NCI-H1930 (cell line): ENCODE results near the gene NHLH1.

Source experiments
- DNase-seq, 2 experiments: peaks; one replicate each; lab custom pipeline; 2025; lab: John Stamatoyannopoulos, UW

NHLH1 gene

GRCh38 chr1:160359559-160360226, 7.2 kb upstream of the NHLH1 start:
- no peak for DNase-seq

DNA sequence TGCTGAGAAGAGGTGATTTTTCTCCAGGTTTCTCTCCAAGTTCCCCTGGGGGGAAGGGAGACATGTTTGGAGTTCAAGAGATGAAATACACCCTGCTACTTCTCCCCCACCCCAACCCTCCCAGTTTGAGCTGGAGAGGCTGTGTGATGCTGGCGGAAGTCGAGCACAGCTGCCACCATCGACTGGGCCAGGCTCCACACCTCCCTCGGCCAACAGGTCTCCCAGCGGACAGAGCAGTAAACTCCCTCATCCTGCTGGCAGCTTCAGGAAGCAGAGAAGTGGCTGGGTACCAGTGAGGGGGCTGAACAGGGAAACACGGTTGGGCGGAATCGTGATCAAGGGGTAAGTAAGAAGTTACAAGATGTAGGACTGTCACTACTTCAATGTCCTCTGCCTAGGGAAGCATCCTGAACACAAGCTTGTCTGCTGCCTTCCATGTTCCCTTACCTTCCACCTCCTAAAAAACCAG, 6.6 kb upstream of the NHLH1 start:
- no peak for DNase-seq

GRCh38 chr1:160361199-160361598, 5.7 kb upstream of the NHLH1 start:
- no peak for DNase-seq

- DNase-seq: no peak
These were observed 5.1 kb upstream of the NHLH1 start for GRCh38 chr1:160361814-160362167.

DNA sequence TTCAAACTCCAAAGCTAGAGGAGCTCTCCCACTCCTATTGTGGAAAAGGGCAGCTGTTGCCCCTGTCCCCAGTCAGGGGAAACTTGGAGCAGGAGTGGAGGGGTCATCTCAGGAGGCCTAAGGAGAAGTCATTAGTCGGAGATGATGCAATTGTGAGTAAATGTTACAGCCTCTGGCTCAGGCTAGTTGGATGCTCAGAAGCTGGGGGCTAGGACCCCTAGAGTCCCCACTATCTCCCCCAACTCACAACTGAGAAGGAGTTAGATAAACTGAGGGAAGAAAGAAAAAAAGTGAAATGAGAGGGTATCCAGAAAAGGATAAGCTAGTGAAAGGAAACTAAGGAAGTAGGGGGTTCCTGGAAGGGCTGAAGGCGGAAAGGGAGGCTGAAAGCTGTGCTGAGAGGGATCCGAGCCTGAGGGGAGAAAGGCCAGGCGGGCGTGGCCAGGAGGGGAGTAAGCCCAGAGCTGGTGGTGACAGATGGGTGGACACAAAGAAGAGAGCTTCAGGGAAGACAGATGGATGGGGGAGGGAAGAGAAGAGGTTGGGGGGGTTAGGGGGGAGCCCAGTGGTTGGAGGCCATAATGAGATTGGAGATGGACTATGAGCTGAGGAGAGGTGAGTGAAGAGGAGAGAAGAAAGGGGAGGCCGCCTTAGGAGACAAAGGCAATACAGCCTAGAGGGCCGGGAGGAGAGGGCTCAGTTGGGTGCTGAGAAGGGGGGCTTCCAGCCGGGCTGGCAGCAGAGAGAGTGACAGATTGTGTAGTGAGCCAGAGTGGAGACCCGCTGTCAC, 4.5 kb upstream of the NHLH1 start:
- peak in 1 of 2 experiments; percentile 13 for DNase-seq

GRCh38 chr1:160363010-160363409, 3.9 kb upstream of the NHLH1 start:
- DNase-seq: no peak

- DNase-seq: no peak
These were observed 2.7 kb upstream of the NHLH1 start for GRCh38 chr1:160363951-160364735.

DNA sequence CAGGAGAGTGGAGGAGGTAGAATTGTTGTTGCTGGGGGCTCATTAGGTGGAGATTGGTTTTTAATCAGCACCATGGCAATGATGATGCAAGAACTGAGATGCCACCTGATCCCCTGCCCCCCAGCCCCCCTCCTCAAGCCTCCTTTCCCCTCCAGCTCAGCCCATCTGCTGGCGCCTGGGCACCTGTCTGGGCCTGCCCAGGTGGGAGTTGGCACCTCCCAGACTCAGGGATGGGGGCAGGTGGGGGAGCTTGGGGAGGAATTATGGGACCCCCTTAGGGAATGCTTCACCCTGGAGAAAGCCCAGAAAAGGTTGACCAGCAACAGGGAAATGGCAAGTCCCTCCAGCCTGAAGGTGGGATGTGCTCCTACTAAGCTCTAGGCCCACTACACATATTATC, 1.5 kb upstream of the NHLH1 start:
- DNase-seq: no peak

DNA sequence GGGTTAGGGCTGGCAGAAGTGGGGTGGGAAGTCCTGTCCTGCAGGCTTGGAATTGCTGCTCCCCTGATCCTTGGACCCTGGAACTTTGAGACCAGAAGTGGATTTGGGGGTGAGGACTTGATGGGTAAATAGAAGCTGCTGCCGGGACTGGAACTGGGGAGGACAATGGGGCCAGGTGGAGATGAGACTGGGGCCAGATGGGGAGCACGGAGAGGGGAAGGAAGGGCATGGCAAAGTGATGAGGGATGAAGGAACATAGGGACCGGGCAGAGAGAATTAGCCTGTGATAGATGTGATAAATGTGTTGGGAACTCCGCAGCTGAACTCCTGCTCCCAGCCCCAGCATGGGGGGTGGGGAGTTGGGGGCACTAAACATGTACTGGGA, 637 bp downstream of the NHLH1 start:
- DNase-seq: no peak

DNA sequence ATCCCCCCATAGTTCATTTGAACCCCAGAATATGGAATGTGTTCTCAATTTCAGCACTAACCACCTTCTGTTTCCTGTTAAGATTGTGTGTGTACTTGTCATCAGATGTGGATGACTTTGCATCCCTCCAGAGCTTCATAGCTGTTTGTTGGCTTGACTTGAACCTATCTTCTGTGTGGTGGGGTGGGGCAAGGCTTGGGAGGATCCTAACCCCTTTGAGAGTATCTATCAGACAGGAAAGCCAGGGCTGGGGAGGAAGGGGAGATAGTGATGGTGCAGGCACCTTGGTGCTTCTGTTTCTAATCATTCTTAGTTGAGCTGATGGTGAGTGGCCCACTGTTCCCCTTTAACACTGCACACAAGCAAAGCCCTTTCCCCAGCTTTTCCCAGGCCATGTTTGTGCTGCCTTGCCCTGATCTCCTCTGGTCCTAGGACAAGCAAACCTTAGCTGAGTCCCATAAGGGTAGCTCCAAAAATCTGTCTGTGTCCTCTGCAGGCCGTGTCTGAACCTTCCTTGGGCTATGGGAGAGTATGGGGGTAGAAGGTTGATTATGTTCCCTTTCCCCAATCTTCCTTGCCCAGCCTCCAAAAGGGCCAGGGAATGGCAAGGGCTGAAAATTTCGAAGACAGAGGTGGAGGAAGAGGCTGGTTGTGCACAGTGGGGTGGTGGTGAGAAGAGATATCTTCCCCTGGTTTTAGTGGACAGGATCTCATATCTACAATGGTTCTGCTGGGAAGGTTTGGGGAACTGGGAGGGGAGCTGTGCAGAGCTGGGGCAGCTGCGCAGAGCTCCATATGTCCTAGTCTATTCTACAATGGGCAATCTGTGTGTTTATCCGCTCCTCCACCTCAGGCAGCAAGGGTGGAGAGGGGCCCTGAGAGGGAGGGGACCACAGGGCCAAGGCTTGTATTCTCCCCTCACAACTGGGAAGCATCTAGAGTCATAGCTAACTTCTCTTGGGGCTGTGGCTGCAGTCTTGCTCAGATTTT, 1.4 kb downstream of the NHLH1 start:
- no peak for DNase-seq

GRCh38 chr1:160369087-160369486, 2.2 kb downstream of the NHLH1 start:
- DNase-seq: no peak

DNA sequence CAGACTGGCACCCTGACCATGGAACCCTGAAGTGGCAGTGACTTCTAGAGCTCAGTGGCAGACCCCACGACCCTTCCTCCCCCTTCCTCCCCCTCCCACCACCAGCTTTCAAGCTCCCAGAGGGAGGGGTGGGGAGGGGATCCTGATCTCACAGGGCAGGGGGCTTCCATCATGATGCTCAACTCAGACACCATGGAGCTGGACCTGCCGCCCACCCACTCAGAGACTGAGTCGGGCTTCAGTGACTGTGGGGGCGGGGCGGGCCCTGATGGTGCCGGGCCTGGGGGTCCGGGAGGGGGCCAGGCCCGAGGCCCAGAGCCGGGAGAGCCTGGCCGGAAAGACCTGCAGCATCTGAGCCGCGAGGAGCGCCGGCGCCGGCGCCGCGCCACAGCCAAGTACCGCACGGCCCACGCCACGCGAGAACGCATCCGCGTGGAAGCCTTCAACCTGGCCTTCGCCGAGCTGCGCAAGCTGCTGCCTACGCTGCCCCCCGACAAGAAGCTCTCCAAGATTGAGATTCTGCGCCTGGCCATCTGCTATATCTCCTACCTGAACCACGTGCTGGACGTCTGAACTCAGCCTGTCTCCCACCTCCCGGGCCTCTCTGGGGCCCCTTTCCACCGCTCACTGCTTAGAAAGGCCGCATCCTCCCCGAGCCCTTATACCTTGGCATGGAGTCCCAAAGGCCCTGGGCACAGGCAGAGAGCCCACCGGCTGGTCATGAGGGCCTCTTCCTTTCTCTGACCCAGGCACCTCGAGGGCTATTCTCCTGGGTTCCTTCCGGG, 3.9 kb downstream of the NHLH1 start:
- no peak for DNase-seq

- DNase-seq: no peak
These were observed 4.4 kb downstream of the NHLH1 start for GRCh38 chr1:160371346-160371631.

GRCh38 chr1:160371756-160372155, 4.9 kb downstream of the NHLH1 start:
- DNase-seq: no peak

DNA sequence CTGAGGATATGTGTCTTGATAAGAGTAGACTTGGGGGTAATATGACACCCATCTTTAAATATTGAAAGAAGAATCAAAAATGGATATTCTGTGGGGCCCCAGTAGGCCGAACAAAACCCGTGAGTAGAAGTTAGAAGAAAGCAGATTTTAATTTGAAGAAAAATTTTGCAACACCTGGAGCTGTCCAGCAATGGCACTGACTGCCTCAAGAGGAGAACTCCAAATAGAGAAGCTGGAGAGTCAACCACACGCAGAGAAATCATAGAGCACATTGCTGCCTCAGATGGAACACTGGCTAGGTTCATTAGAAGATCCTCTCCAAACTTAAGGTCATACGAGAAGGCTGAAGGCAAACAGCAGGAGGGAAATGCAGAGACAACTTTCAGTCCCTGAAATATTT, 6.8 kb downstream of the NHLH1 start:
- no peak for DNase-seq

GRCh38 chr1:160374306-160375110, 7.6 kb downstream of the NHLH1 start:
- DNase-seq: no peak

GRCh38 chr1:160375788-160376524, 9.1 kb downstream of the NHLH1 start:
- no peak for DNase-seq

DNA sequence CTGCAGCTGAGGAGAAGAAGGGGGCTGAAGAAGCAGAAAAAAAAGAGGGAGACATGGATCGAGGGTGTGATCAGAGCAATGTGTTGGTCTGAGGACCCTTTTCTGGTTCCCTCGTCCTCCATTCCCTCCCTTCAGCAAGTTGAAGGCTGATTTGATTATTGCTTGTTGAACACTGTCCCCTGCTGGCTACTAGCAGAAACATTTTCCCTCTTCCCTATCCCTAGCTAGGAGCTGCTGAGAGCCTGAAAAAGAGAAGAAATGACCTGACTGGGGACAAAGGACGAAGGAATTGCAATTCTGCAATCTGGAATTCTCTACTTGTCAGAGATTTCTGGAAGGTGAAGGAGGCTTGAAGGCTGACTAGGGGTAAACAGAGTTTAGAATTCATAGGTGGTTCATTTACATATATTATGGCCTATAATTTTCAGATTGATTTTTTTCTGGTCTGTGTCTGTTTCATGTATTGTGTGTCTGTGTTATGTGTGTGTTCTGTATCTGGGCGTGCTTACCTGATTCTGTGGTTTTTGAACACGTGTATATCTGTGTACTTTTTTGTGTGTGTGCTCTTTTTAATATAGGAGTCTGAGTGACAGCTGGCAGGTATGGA, 9.8 kb downstream of the NHLH1 start:
- peak; percentile 29 to 45 for DNase-seq

DNA sequence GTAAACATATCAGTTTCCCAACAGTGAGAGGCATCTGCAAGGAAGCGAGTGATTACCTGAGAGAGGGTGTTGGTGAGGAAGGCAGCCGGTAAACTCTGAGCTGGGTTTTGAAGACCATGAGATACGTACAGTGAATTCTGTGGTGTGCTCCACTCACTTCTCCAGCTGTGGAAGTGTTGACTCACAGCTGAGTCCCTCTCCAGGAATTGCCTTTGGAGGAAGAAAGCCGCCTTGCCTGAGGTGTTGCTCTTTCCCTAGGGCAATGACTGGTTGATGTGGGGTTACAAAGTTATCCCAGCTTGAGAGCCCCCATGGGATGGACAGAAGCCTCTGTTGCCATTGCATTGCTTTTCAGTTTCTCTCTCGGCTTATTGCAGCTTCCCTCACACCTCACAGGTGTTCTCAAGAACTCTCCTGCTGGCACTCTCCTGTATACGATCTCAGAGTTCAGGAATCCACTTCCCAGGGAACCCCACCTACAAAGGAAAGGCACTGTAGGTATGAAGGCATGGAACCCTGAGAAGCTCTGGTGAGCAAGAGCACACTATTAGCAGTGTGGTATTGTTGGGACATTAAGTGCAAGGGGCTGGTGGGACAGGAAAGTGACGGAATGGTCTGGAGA, 10.8 kb downstream of the NHLH1 start:
- DNase-seq: no peak
